ENCODE measurements around the gene ZNF587. TPM values are rescaled to one million over a fixed set of nuclear protein-coding genes. Genes with fewer than 3 reads are reported as not detected.

ZNF587 gene
- total and polyA plus RNA-seq, 2 of the 8 experiments (the other 6 are each of a cell fraction or from before 2014, with no cell fraction given) = 18.1 to 42.1 TPM

DNA sequence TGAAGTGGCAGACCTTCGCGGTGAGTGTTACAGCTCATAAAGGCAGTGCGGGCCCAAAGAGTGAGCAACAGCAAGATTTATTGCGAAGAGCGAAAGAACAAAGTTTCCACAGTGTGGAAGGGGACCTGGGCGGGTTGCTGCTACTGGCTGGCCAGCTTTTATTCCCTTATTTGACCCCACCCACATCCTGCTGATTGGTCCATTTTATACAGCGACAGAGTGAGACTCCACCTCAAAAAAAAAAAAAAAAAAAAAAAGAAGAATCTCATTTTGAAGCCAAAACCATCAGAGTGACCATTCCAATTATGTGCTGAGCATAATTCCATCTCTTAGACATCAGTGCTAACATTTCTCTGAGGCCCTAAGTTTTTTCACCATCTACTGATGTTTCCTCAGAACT lies 33.0 kb upstream of the ZNF587 start:
- no peak overlapping the region for H4K5ac ChIP-seq (ENCODE audit: insufficient read length, low read depth, low read length)
- H3K23me2 ChIP-seq (ENCODE audit: low read depth, low read length) = peaks cover 7% of the 10 kb centered on the region
- 88% methylated on average over 7 of the region's 7 CpGs; no CpG with 5 or more reads in 1 of the 2 experiments for WGBS, 2 experiments (ENCODE audit: extremely low coverage in 1 of 2, insufficient coverage in 1 of 2, insufficient read length in 1 of 2, insufficient replicate concordance in 2 of 2, low coverage in 1 of 2, low lambda C conversion rate in 2 of 2, missing lambda C conversion rate in 1 of 2)
- H2AFZ ChIP-seq (ENCODE audit: low read length) = no peak overlapping the region
- ChIA-PET POLR2A (ENCODE audit: partially characterized antibody) (interaction anchor here (0.5 to 5.6 kb wide), 3 partner anchors 13 to 101 kb away, joined by 3 to 35 read pairs (median 3); no protein-coding TSS in a partner anchor), CTCF (ENCODE audit: partially characterized antibody) (interaction anchor here (0.7 kb wide), 1 partner anchor 99 kb away, joined by 3 read pairs; no protein-coding TSS in a partner anchor)
- H4K91ac ChIP-seq (replicated peaks; ENCODE audit: insufficient read length, low read length) = no peak overlapping the region
- peaks cover 5 to 29% of the 10 kb centered on the region in 2 experiments; a peak in 3 of 4 replicates for H3K79me2 ChIP-seq (ENCODE audit: control insufficient read depth in 1 of 2, insufficient read depth in 2 of 2, low read length in 2 of 2)
- FAIRE-seq = no peak
- no peak overlapping the region for H4K8ac ChIP-seq (ENCODE audit: extremely low read depth, insufficient read depth, low read length)
- H2BK15ac ChIP-seq (ENCODE audit: low read length) = no peak overlapping the region
- H3K79me1 ChIP-seq (ENCODE audit: low read depth, low read length) = peaks cover 4% of the 10 kb centered on the region; the same call in 1 of the 2 replicates
- H4K20me1 ChIP-seq (replicated peaks in 1 of 2; ENCODE audit: control insufficient read depth in 1 of 2, insufficient read depth in 2 of 2, low read length in 2 of 2) = peaks cover 0 to 10% of the 10 kb centered on the region in 2 experiments
- H3K4me2 ChIP-seq (ENCODE audit: insufficient read depth in 1 of 2, low read depth in 2 of 2, low read length in 2 of 2) = no peak overlapping the region
- H3K4me1 ChIP-seq (replicated peaks in 1 of 4; ENCODE audit: control insufficient read depth in 3 of 4, insufficient read depth in 4 of 4, low read length in 3 of 4) = peaks cover 3 to 7% (median 5%) of the 10 kb centered on the region in 4 experiments
- H2BK5ac ChIP-seq (ENCODE audit: low read depth, low read length) = no peak overlapping the region
- H3K14ac ChIP-seq (ENCODE audit: insufficient read length) = no peak overlapping the region
- no peak overlapping the region for H3K23ac ChIP-seq (ENCODE audit: insufficient read length)
- no peak overlapping the region for H2BK20ac ChIP-seq (ENCODE audit: low read length)
- peaks cover 2 to 11% (median 5%) of the 10 kb centered on the region in 4 experiments; a peak in 5 of 8 replicates for H3K36me3 ChIP-seq (ENCODE audit: control insufficient read depth in 2 of 4, insufficient read depth in 4 of 4, low read length in 3 of 4)
- no peak overlapping the region for H3K18ac ChIP-seq (ENCODE audit: extremely low read depth, low read length)
- H2AK5ac ChIP-seq (ENCODE audit: low read depth, low read length) = no peak overlapping the region
- no peak overlapping the region for H3K4ac ChIP-seq (replicated peaks; ENCODE audit: insufficient read length, low read depth, low read length)
- H2BK120ac ChIP-seq (replicated peaks; ENCODE audit: low read depth, low read length) = no peak overlapping the region
- H3K56ac ChIP-seq (replicated peaks; ENCODE audit: insufficient read length, low read depth, low read length) = no peak overlapping the region
- no peak overlapping the region for H3K27ac ChIP-seq (ENCODE audit: low read depth, low read length)
- no peak overlapping the region for H3K9ac ChIP-seq (replicated peaks in 1 of 4; ENCODE audit: extremely low read depth in 1 of 4, low read depth in 3 of 4, low read length in 3 of 4)
- H3K27me3 ChIP-seq (replicated peaks in 1 of 4; ENCODE audit: control insufficient read depth in 3 of 4, extremely low read depth in 1 of 4, insufficient read depth in 3 of 4, low read length in 3 of 4) = no peaks in the 10 kb centered on the region
- no peak overlapping the region for H2BK12ac ChIP-seq (ENCODE audit: low read depth, low read length)
- no peaks in the 10 kb centered on the region for H3K9me3 ChIP-seq (ENCODE audit: insufficient read depth in 2 of 2, low read depth in 1 of 2, low read length in 1 of 2)
- H3K4me3 ChIP-seq (ENCODE audit: extremely low read depth in 1 of 4, insufficient read depth in 2 of 4, low read depth in 3 of 4, low read length in 4 of 4) = no peak overlapping the region
- no peak for DNase-seq (ENCODE audit: low read depth in 1 of 2, low spot score in 2 of 2)
- TF ChIP-seq SIX5 (IDR thresholded peaks at IDR 0.05; ENCODE audit: low read depth, low read length) (no peak), BCL11A (IDR thresholded peaks at IDR 0.05; ENCODE audit: low read depth in 2 of 2, low read length in 2 of 2) (no peak), KDM4A (IDR thresholded peaks at IDR 0.05; ENCODE audit: low read depth, low read length, severe bottlenecking) (no peak), GABPA (IDR thresholded peaks at IDR 0.05; ENCODE audit: borderline replicate concordance, insufficient read depth, low read length) (no peak), RNF2 (IDR thresholded peaks at IDR 0.05; ENCODE audit: borderline replicate concordance, low read depth, low read length, missing control alignments, poor library complexity, severe bottlenecking) (no peak), CEBPB (IDR thresholded peaks at IDR 0.05; ENCODE audit: low read depth, low read length) (no peak), SUZ12 (IDR thresholded peaks at IDR 0.05; ENCODE audit: low read length) (no peak), RBBP5 (IDR thresholded peaks at IDR 0.05; ENCODE audit: borderline replicate concordance, low read depth, low read length) (no peak), TAF1 (IDR thresholded peaks at IDR 0.05; ENCODE audit: low read depth, low read length) (no peak), POLR2AphosphoS5 (IDR thresholded peaks at IDR 0.05; ENCODE audit: low read depth, low read length) (no peak), RFX5 (IDR thresholded peaks at IDR 0.05; ENCODE audit: borderline replicate concordance, low read depth, low read length) (no peak), JUND (IDR thresholded peaks at IDR 0.05; ENCODE audit: low read length) (no peak), TAF7 (optimal IDR thresholded peaks at IDR 0.05; ENCODE audit: borderline replicate concordance, low read depth, low read length) (no peak), NRF1 (IDR thresholded peaks at IDR 0.05; ENCODE audit: low read depth, low read length) (no peak), TBP (IDR thresholded peaks at IDR 0.05; ENCODE audit: low read depth, low read length) (no peak)

Data from H1 (cell line).